GM06990 (cell line): ENCODE results near the gene ANKH.

Experiments
- DNase-seq: peaks from one replicate; pipeline ENCODE4 v3.0.0-alpha.2; 2011; ENCODE audit not compliant: insufficient read length; ENCODE audit errors: extremely low read depth
- H3K27me3 ChIP-seq: replicated peaks from 2 replicates; pipeline ENCODE4 v1.6.0; 2011; ENCODE audit warnings: low read length; ENCODE audit not compliant: control insufficient read depth, insufficient read depth
- H3K36me3 ChIP-seq: 2 replicates; pipeline ENCODE4 v1.5.1; 2011; ENCODE audit warnings: low read length; ENCODE audit not compliant: control insufficient read depth, insufficient read depth
- H3K4me3 ChIP-seq: replicated peaks from 2 replicates; pipeline ENCODE4 v1.5.1; 2011; ENCODE audit warnings: low read depth, mild to moderate bottlenecking, control low read depth, low read length
- CTCF ChIP-seq: IDR thresholded peaks from 2 replicates; pipeline ENCODE4 v1.5.1; 2011; ENCODE audit warnings: low read length, control low read depth, mild to moderate bottlenecking, inconsistent platforms; ENCODE audit not compliant: insufficient read depth, poor library complexity, severe bottlenecking

Gene ANKH

GRCh38 chr5:14672484-14673394 is 198.8 kb downstream of the ANKH start:
- Histone ChIP-seq H3K4me3 (no peak overlapping the region), H3K36me3 (no peaks in the 10 kb centered on the region; the same call in 1 of the 2 replicates), H3K27me3 (no peaks in the 10 kb centered on the region)
- no peak for DNase-seq
- no peak for TF ChIP-seq CTCF

GRCh38 chr5:14672082-14672481 is 199.5 kb downstream of the ANKH start:
- no peak for DNase-seq
- Histone ChIP-seq H3K27me3 (no peaks in the 10 kb centered on the region), H3K4me3 (peak overlapping the region; percentile 28; the same call in 1 of the 2 replicates), H3K36me3 (no peaks in the 10 kb centered on the region; the same call in 1 of the 2 replicates)
- no peak for TF ChIP-seq CTCF

GRCh38 chr5:14671414-14671813 is 200.2 kb downstream of the ANKH start:
- DNase-seq = no peak
- Histone ChIP-seq H3K4me3 (peak overlapping the region; percentile 44), H3K27me3 (no peaks in the 10 kb centered on the region), H3K36me3 (no peaks in the 10 kb centered on the region; the same call in 1 of the 2 replicates)
- TF ChIP-seq CTCF = no peak

GRCh38 chr5:14669975-14670374 is 201.6 kb downstream of the ANKH start:
- no peaks in the 10 kb centered on the region for H3K27me3 ChIP-seq
- no peak for TF ChIP-seq CTCF
- H3K36me3 ChIP-seq = no peaks in the 10 kb centered on the region; the same call in 1 of the 2 replicates
- no peak overlapping the region for H3K4me3 ChIP-seq
- DNase-seq = no peak

- TF ChIP-seq CTCF = no peak
- no peak for DNase-seq
- no peaks in the 10 kb centered on the region for H3K27me3 ChIP-seq
- no peaks in the 10 kb centered on the region; the same call in 1 of the 2 replicates for H3K36me3 ChIP-seq
- H3K4me3 ChIP-seq = peak overlapping the region; percentile 22; the same call in 1 of the 2 replicates
Observed at GRCh38 chr5:14669415-14669814, 202.2 kb downstream of the ANKH start.
